Effector memory CD4-positive, alpha-beta T cell (primary cell): Measurements from ENCODE around the gene PHEX.
"Not testable (repeated sequence)": the region's sequence is repeated elsewhere in the genome, so short reads cannot be mapped to it uniquely, and the experiment has no call there.

ENCODE experiments used
- DNase-seq, 3 donors: peaks; one replicate each; pipeline ENCODE4 v3.0.0-alpha.2; 2020
- H3K27ac ChIP-seq: 2 replicates; pipeline ENCODE4 v1.7.0; 2013; ENCODE audit warnings: mild to moderate bottlenecking, low read length, moderate library complexity; ENCODE audit not compliant: insufficient read depth, poor library complexity, severe bottlenecking
- H3K27me3 ChIP-seq: replicated peaks from 2 replicates; pipeline ENCODE4 v1.7.0; 2013; ENCODE audit warnings: mild to moderate bottlenecking, low read length; ENCODE audit not compliant: insufficient read depth, control insufficient read depth, poor library complexity, severe bottlenecking
- H3K36me3 ChIP-seq: 2 replicates; pipeline ENCODE4 v1.7.0; 2013; ENCODE audit warnings: mild to moderate bottlenecking, low read length, moderate library complexity; ENCODE audit not compliant: control insufficient read depth, insufficient read depth
- H3K4me1 ChIP-seq: 2 replicates; pipeline ENCODE4 v1.7.0; 2013; ENCODE audit warnings: low read length, mild to moderate bottlenecking; ENCODE audit not compliant: control insufficient read depth, insufficient read depth, poor library complexity, severe bottlenecking
- H3K4me3 ChIP-seq: 2 replicates; pipeline ENCODE4 v1.7.0; 2013; ENCODE audit warnings: low read length, low read depth, mild to moderate bottlenecking; ENCODE audit not compliant: insufficient read depth, poor library complexity, severe bottlenecking
- H3K9me3 ChIP-seq: 2 replicates; pipeline ENCODE4 v1.7.0; 2013; ENCODE audit warnings: mild to moderate bottlenecking, low read length, moderate library complexity; ENCODE audit not compliant: control insufficient read depth

Gene PHEX

GRCh38 chrX:22246620-22247019, 214.5 kb downstream of the PHEX start:
- DNase-seq: no peak
- Histone ChIP-seq H3K27me3 (no peaks in the 10 kb centered on the region), H3K27ac (no peak overlapping the region), H3K4me1 (no peaks in the 10 kb centered on the region), H3K36me3 (no peaks in the 10 kb centered on the region), H3K9me3 (no peaks in the 10 kb centered on the region), H3K4me3 (no peak overlapping the region)

- no peak overlapping the region for H3K27ac ChIP-seq
- no peak for DNase-seq
Measured at GRCh38 chrX:22247169-22247568, 215.0 kb downstream of the PHEX start.

GRCh38 chrX:22248401-22248800, 216.3 kb downstream of the PHEX start:
- H3K27me3 ChIP-seq: no peaks in the 10 kb centered on the region
- H3K9me3 ChIP-seq: no peaks in the 10 kb centered on the region
- no peak for DNase-seq
- no peak overlapping the region for H3K27ac ChIP-seq
- H3K4me3 ChIP-seq: no peak overlapping the region
- H3K36me3 ChIP-seq: no peaks in the 10 kb centered on the region
- no peaks in the 10 kb centered on the region for H3K4me1 ChIP-seq

More at GRCh38 chrX:22247169-22247568, 215.0 kb downstream of the PHEX start:
- Histone ChIP-seq H3K27me3 (no peaks in the 10 kb centered on the region), H3K9me3 (no peaks in the 10 kb centered on the region), H3K36me3 (no peaks in the 10 kb centered on the region), H3K4me3 (no peak overlapping the region), H3K4me1 (no peaks in the 10 kb centered on the region)

- H3K4me3 ChIP-seq: no peak overlapping the region
- no peaks in the 10 kb centered on the region for H3K4me1 ChIP-seq
Measured at GRCh38 chrX:22249371-22249770, 217.2 kb downstream of the PHEX start.

GRCh38 chrX:22268706-22269105, 236.6 kb downstream of the PHEX start:
- no peak overlapping the region for H3K27ac ChIP-seq
- H3K4me3 ChIP-seq: no peak overlapping the region
- no peaks in the 10 kb centered on the region for H3K9me3 ChIP-seq
- no peaks in the 10 kb centered on the region for H3K36me3 ChIP-seq
- no peaks in the 10 kb centered on the region for H3K4me1 ChIP-seq
- DNase-seq: no peak
- no peaks in the 10 kb centered on the region for H3K27me3 ChIP-seq

More at GRCh38 chrX:22249371-22249770, 217.2 kb downstream of the PHEX start:
- Histone ChIP-seq H3K27ac (no peak overlapping the region), H3K36me3 (no peaks in the 10 kb centered on the region), H3K27me3 (no peaks in the 10 kb centered on the region), H3K9me3 (no peaks in the 10 kb centered on the region)
- no peak for DNase-seq

GRCh38 chrX:22272613-22273012, 240.5 kb downstream of the PHEX start, which contains the start of gene CBLL2:
TSS of gene CBLL2 (plus strand) at chrX:22272913. CDS start at chrX:22272992, 79 bp downstream.
- H3K36me3 ChIP-seq: no peaks in the 10 kb centered on the region
- H3K4me3 ChIP-seq: no peak within 1 kb of the TSS
- DNase-seq: no peak
- H3K27ac ChIP-seq: no peak within 1 kb of the TSS
- H3K4me1 ChIP-seq: no peaks in the 10 kb centered on the region
- H3K27me3 ChIP-seq: no peaks in the 10 kb centered on the region
- H3K9me3 ChIP-seq: no peaks in the 10 kb centered on the region

- H3K27ac ChIP-seq: no peak overlapping the region
- DNase-seq: no peak
- H3K9me3 ChIP-seq: no peaks in the 10 kb centered on the region
- no peak overlapping the region for H3K4me3 ChIP-seq
- H3K4me1 ChIP-seq: no peaks in the 10 kb centered on the region
- no peaks in the 10 kb centered on the region for H3K36me3 ChIP-seq
- H3K27me3 ChIP-seq: no peaks in the 10 kb centered on the region
Measured at GRCh38 chrX:22273714-22274317, 241.7 kb downstream of the PHEX start.

GRCh38 chrX:22276781-22277180, 244.7 kb downstream of the PHEX start:
- Histone ChIP-seq H3K27ac (no peak overlapping the region), H3K4me3 (no peak overlapping the region), H3K4me1 (no peaks in the 10 kb centered on the region), H3K27me3 (no peaks in the 10 kb centered on the region), H3K36me3 (no peaks in the 10 kb centered on the region), H3K9me3 (no peaks in the 10 kb centered on the region)
- no peak for DNase-seq

- H3K36me3 ChIP-seq: no peaks in the 10 kb centered on the region
Measured at GRCh38 chrX:22278375-22278774, 246.2 kb downstream of the PHEX start.

GRCh38 chrX:22289209-22289608, 257.1 kb downstream of the PHEX start:
- not testable (repeated sequence) for H3K4me1 ChIP-seq, DNase-seq, H3K4me3 ChIP-seq, H3K27me3 ChIP-seq, H3K27ac ChIP-seq, H3K36me3 ChIP-seq, H3K9me3 ChIP-seq

More at GRCh38 chrX:22278375-22278774, 246.2 kb downstream of the PHEX start:
- Histone ChIP-seq H3K27me3 (no peaks in the 10 kb centered on the region), H3K4me3 (no peak overlapping the region), H3K27ac (no peak overlapping the region), H3K9me3 (no peaks in the 10 kb centered on the region), H3K4me1 (no peaks in the 10 kb centered on the region)
- no peak for DNase-seq
